Endometrium (tissue), 2 donors: ENCODE results near the gene PGS1.

Experiments used
- FAIRE-seq: peaks from 2 replicates; lab custom pipeline; 2012; peaks lifted over from hg19 to GRCh38; lab: Jason Lieb, UNC
- donor health status: control.
- donor health status: control.

Gene PGS1

DNA sequence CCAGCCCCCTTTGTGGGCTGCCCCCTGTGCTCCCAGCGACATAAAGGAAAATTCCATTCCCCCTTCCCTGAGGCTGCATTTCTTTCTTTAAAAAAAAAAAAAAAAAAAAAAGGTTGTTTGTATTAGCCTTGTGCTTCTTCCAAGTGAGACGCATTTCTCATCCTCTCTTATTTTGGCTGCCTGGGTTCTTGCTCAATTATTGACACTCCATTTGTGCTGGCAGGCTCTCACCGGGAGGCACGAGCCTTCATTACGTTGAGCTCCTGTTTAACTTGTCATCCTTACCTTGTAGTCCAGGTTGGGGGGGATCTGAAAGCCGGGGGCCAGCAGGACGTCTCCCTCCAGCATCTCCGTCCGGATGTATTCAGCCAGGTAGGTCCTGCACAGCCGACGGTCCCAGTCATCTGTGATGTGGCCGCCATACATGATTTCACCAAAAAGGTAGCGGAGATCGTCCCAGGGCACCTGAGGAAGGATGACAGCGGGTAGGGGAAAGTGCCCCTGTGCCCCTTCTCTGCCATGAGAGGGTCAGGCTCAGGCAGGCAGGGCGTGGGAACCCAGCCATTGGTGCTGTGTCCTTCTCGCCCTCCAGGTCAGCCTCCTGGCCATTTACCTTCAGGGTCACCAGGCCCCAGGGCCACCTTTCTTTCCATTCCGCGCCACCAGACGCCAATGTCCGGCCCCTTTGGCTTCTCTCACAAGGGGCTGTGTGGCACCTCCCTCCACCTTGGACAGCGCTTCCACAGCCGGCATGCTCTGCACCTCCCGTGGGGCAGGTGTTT lies 50.6 kb downstream of the PGS1 start:
- FAIRE-seq: no peak

DNA sequence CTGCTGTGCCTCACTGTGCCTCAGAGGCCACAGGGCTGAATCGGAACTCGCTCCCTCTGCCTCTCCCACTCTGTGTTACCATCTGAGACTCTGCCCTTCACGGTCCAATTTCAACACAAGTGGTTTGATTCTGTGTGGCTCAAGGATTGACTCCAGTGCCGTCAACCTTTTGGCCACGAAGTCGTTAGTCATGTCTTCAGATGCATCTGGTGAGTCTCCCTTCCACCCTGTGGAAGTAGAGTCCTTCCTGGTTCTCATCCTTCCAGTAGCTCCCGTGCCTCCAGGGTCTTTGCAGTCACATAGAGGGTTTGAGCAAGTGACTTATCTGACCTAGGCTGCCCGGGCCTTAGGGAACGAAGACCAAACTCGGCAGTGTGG lies 51.2 kb downstream of the PGS1 start:
- FAIRE-seq: no peak

DNA sequence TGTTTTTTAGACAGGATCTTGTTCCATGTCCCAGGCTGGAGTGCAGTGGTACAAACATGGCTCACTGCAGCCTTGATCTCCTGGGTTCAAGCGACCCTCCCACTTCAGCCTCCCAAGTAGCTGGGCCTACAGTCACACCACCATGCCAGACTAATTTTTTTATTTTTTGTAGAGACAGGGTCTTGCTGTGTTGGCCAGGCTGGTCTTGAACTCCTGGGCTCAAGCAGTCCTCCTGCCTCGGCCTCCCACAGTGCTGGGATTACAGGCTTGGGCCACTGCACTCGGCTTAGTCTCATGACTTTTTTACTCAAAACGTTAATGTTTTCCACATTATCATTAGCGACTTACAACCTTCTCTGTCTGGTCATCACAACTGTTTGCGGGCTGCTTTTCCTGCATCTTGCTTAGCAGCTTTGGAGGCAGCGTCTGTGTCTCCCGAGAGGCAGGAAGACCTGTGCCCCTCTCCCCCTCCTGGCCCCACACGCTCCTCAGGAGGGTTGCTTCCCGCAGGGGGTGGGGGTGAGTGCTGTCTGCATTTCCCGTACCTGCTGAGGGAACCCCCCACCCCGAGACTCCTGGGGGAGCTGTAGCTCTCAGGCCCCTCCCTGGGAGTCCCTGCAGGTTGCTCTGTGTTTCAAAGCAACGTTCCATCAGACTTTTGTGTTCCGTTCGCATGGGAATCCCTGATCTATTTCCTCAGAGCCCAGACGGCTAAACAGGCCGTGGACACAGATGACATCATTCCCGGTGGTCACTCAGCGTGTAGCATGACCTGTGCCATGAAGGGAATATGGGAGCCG lies 52.6 kb downstream of the PGS1 start:
- no peak for FAIRE-seq

DNA sequence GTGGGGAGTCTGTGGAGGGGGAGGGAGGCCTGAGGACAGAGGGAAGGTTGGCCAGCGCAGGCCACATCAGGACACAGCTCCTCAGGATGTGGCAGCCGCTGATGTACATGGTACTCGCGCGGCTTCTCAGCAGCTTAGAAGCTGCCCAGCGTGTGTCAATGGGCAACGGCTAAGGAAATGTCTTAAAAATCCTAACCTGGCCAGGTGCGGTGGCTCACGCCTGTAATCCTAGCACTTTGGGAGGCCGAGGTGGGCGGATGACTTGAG lies 53.2 kb downstream of the PGS1 start:
- no peak for FAIRE-seq

DNA sequence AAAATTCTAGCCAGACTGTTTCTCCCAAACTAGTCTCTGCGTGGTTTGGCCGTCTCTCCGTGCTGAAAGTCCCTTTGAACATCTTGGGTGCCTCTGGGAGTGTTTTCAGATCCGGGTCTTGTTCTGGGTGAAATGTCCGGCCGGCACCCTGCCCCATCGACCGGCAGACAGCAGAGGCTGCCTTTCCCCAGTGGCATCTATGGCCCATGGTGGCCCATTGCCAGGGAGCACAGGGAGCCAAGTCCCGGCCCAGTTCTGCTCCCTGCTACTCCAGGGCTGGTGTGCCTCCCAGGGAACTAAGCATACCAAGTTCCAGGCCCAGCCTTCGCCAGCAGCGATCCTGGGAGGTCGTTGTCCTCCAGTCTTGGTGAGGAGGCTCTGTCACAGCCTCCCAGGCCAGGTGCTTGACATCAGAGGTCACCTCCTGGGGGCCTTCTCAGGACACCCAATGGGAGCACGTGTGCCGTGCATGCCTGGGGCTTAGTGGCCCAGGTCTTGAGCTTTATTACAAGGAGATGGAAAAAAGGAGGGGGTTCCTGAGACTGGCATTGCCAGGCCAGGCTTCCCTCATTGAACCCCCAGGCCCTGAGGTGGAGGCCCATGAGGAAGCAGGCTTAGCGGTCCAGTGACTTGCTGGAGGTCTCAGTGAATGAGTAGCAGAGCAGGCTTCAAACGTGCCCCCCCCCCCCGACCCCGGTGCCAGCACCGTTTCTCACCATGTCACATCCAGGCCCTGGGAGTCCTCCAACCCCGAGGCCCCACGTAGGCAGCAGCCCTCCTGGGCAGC lies 54.0 kb downstream of the PGS1 start:
- no peak for FAIRE-seq

DNA sequence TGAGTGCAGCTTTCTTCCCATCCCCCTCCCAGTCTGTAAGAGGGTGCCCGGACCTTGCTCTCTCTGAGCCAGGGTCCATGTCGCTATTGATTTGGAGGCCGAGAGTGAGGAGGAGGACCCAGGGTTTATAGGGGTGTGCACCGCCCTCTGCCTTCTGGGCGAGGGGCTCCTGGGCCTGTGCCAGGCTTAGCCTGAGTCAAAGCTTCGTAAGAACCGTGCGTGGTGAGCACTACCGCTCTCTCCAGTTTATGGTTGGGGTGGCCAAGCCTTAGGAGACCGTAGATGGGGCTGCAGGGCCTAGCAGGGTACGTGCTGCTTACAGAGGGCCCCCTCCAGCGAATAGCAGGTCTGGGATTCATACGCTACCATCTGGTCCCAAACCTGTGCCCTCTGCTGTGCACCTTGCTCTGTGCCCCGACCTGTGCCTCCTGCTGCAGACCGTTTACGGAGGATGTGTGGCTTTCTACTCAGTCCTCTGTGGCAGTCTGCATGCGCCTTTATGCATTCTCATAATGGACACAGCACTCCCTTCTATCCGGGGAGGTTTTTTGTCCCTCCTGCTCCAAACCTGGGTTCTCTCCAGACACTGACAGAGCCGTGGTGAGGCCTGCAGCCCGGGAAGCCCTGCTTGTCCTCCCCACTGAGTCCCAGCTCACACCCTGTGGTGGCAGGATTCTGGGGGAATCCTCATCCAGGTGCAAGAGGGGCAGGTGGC lies 54.7 kb downstream of the PGS1 start:
- FAIRE-seq: no peak

DNA sequence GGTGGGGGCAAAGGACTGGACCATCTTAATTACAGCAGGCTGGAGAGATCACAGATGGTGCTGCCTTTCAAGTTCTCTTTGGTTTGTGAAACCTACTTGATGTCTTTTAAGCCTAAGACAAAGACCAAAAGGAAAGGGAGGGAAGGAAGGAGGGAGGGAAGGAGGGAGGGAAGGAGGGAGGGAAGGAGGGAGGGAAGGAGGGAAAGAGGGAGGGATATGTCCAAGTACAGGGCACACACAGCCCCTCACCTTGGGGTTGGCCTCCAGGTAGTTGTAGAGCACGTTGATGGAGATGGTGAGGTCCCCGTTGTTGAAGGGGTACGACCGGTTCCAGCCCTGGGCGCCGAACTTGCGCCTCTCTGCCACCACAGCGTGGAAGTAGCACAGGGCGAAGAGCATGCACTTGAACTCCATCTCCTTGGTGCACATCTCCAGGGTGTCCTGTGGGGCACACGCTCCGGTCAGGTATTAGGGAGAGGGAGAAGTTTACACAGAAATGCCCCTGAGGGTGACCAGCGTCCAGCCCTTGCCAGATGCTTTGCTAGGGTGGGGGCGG lies 55.4 kb downstream of the PGS1 start:
- FAIRE-seq: no peak

DNA sequence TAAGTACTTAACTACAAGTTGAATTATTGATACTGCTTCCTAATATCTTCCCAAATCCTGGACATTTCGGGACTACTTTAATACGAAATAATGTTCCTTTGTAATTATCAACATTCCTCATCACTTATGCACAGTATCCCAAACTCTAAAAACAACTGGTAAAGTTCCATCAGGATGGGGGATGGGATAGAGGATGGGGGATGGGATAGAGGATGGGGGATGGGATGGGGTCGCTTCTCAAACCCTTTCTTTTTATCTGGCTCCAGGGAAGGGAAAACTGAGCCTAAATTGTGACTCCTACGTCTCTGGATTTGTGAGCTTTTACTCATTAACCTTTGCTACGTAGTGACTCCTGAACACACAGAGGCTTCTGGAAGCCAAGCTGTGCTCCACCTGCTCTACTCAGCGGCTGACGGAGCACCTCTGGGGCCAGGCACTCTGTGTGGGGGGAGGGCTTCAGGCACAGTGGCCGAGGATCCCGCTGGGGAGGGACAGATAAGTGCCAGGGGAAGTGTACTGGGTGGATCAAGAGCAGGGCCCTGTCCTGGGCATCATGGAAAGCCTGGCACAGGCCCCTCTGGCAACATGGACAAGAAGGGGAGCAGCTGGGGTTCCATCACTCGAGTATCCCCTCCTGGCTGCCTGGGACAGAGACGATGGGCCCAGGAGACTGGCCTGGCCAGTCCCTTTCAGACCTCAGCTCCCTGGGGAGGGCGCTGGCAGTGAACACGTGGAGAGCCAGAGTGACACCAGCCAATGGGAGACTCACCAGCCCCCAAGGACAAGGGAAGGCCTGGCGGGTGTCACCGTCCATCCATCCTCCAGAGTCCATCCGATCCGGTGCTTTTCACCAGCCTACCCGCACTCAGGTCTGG lies 56.2 kb downstream of the PGS1 start:
- no peak for FAIRE-seq

DNA sequence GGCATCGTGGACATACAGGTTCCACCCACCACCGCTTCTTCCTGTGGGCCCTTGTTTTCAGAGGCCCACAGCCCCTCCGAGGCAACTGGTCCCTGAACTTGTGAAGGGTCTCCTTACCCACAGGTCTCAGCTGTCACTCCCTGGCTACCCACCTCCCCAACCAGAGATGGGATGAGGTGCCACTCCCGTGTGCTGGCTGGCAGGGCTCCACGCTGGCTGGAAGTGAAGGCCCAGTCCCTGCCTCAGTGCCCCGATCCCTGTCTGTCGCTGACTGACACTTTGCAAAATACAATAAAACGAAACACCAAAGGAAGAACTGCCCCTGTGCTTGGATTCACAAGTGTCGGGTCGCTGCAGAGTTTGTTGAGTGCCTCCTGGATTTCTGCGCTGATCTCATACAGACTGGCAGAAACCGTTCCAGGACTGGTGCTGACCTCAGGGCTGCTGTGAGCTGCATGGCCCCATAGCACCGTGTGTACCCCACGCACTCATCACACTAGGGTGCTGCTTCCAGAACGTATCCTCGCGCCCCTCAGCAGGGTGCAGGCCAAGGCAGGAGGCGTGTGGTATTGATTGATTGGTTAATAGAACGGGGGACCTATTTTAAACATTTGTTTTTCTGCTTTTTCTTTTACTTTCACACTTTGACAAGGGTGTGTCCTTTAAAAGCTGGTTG lies 57.0 kb downstream of the PGS1 start:
- FAIRE-seq: no peak

DNA sequence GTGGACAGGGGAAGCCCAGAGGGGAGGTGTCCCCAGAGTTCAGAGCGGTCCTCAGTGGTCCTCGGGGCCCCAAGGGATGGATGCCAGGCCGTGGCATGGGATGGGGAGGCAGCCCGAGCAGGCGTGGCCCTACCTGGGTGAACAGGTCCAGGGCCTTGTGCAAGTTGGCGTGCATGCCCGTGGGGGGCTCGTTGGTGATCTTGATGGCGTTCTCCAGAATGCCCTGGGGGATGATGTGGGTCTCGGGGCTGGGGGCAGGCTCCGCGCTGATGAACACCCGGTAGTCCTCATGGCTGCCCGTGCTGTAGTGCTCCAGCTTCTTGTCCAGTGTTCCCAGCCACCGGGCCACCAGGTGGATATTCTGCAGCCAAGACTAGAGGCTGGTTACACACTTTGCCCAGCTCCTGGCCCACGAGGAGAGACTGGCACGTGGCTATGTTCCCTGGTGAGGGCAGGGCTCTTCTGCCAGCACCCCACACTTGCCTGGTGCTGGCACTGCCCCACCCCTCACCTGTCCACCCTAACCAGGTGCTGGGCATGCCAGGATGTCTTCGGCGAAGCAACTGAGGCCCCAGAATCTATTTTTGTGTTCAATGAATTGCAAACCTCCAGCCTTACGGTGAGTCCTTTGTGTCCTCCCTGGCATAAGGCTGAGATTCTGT lies 59.2 kb downstream of the PGS1 start:
- no peak for FAIRE-seq

DNA sequence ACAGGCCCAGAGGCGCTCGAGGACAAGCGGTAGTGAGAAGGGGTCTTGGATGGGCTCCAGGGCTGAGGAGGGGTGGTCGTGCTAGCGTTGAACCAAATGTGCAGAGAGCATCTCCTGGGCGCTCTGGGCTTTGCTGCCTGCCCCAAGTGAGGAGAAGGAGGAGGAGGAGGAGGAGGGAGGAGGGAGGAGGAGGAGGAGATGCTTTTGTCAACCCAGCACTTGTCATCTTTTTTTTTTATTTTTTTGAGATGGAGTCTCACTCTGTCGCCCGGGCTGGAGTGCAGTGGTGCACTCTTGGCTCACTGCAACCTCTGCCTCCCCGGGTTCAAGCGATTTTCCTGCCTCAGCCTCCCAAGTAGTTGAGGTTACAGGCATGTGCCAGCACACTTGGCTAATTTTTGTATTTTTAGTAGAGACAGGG lies 59.8 kb downstream of the PGS1 start:
- no peak for FAIRE-seq

DNA sequence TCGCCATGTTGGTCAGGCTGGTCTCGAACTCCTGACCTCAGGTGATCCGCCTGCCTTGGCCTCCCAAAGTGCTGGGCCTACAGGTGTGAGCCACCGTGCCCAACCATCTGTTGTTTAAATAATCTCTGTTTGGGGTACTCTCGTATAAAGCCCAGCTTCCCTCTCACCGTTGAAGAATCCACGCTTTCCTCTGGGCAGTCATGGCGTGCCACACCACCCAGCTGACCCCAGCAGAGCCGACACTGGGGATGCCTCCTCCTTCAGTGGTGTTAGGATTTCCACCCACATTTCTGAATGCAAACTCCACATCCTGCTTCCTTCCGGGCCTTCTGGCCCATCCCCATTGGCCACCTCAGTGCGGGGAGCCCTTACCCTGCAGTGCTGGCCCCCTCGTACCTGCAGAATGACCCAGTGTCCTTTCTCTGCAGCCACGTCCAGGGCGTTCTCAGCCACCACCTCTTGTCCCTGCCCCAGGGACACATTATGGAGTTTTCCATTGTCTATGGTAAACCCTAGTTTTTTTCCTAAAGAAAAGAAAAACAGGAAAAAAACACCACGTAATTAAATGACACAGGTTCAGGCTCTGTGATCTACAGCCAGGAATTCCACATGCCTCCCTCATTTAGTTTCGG lies 60.4 kb downstream of the PGS1 start:
- FAIRE-seq: no peak

DNA sequence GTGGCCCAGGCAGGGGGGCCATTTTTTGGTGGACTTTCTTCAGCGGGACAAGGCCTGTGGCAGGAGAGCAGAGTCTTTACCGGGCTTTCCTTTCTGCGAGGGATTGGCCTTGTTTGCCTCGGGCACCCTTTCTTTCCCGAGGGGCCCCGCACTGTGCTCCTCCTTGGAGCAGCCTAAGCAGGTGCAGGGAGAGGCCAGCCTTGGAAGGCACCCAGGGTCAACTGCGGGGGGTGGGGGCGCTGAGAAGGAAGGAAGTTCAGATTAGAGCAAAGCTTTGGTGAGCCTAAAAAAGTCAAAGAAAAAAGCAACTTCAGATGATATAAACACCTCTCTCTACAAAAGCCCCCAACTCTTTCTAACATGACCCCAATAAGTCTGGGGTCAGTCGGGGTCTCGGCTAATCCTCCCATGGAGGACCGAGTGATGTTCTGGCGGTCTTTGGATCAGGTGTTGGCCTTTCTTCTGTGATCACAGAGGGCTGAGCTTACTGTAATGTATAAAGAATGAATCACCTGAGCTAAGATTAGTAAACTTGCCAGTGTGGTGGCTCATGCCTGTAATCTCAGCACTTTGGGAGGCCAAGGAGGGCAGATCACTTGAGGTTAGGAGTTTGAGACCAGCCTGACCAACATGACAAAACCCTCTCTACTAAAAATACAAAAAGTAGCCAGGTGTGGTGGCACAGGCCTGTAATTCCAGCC lies 63.0 kb downstream of the PGS1 start:
- no peak for FAIRE-seq

DNA sequence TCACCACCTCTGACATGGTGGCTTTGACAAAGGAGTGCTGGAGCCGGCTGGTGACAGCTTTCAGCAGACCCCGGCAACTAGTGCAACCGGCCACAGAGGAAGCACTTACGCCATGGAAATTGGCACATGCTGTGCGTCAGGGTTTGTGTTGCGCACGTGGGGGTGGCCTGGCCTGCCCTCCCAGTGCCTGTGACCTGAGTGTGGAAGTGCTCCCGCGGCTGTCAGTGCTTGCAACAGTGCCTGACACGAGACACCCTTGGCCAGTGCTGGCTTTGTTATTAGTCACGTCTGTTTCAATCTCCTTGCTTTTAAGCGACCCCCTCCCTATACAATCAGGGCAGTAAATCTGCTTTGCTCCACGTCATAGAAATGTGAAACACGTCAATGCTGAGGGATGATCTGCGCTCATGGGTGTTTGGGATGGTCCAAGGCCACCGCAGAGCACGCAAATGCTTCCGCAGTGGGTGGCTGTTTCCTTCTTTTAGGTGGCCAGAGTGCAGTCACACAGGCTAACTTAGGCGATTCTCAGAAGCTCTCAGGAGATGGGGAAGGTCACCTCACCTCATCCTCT lies 64.3 kb downstream of the PGS1 start:
- no peak for FAIRE-seq

DNA sequence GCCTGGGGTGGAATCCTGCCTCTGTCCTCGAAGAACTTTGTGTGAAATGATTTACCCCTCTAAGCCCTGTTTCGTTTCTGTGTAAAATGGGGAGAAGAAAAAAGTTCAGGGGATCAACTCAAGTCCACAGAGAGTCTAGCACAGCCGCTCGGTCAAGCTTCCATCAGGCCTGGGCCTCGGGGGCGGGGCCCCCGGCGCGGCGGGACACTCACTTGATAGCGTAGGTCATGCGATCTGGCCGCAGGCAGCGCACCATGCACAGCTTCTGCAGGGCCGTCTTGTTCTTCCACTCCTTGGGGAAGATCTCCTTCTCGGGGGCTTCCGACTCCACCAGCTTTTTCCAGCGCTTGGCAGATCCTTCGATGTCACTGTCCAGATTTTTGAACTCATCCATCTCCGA lies 65.9 kb downstream of the PGS1 start:
- FAIRE-seq: no peak

DNA sequence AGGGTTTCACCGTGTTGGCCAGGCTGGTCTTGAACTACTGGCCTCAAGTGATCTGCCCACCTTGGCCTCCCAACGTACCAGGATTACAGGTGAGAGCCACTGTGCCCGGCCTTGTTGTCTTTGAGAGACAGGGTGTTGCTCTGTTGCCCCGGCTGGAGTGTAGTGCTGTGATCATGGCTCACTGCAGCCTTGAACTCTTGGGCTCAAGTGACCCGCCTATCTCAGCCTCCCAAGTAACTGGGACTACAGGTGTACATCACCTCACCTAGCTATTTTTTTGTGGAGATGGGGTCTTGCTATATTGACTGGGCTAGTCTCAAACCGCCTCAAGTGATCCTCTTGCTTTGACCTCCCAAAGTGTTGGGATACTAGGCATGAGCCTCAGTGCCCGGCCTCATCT lies 68.4 kb downstream of the PGS1 start:
- FAIRE-seq: no peak

DNA sequence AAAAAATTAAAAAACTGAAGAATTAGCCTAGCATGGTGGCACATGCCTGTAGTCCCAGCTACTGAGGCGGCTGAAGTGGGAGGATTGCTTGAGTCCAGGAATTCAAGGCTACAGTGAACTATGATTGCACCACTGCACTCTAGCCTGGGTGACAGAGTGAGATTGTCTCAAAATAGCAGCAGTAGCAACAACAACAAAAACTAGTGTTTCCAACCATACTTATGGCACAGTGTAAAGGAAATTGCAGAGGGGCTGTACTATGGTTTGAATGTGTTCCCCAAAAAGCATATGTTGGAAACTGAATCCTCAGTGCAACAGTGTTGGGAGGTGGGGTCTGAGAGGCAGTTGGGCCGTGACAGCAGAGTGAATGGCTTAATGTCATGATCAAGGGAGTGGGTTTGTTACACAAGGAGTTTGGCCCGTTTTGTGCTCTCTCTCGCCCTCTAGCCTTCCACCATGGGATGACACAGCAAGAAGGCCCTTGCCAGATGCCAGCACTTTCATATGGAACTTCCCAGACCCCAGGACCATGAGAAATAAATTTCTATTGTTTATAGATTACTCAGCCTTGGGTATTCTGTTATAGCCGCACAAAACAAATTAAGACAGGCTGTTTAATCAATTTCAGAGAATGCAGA lies 70.0 kb downstream of the PGS1 start:
- FAIRE-seq: no peak

DNA sequence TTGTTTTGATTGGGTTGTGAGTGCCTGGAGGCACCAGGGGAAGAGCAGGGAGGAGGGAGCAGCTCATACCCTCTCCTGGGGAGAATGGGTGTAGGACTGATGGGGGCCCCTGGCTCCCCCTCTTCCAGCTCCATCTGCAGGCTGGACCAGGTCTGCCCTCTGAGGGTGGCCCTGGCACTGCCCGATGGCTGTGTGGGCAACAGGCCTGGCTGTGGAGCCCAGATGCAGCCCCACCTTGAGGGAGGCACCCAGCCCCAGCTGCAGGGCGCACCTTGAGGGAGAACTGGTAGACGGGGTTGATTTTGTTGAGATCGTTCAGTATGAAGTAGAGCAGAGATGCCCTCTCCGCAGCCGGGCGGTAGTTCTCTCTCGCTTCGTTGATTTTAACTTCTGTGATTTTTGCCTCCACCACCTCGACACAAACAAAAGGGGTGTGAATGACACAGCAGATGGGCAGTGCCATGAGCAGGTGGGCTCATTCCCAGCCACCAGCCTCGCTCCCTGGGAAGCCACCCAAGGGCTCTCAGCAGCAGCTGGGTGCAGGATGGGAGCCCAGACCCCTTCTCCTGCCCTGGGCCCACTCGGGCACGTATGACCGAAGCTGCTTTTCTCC lies 71.6 kb downstream of the PGS1 start:
- no peak for FAIRE-seq
